Caco-2 (cell line): Measurements from ENCODE around the gene ACAA1. TPM values are rescaled to one million over a fixed set of nuclear protein-coding genes. Genes with fewer than 3 reads are reported as not detected.
"Not testable (repeated sequence)": the region's sequence is repeated elsewhere in the genome, so short reads cannot be mapped to it uniquely, and the experiment has no call there.

ENCODE experiments used
- BruUV-seq: library from RNA; stranded (reverse); fragments of 400-500 nt; replicated peaks from 2 replicates; lab custom pipeline; 2021; lab: Mats Ljungman, UMichigan
- CTCF ChIA-PET: fragments of 300-600 bp; sonication (Branson Sonifier 250); formaldehyde crosslinking; loops from one replicate; lab custom pipeline; 2022; ENCODE audit warnings: antibody characterized with exemption; lab: Charles Lee
- POLR2A ChIA-PET: fragments of 300-600 bp; sonication (Branson Sonifier 250); formaldehyde crosslinking; loops from one replicate; lab custom pipeline; 2022; ENCODE audit warnings: antibody characterized with exemption; lab: Charles Lee
- DNase-seq, 2 experiments: peaks; one replicate each; pipeline versions ENCODE4 v3.0.0 to v3.0.0-alpha.2; 2020 to 2022
- H3K27me3 ChIP-seq: replicated peaks from 2 replicates; pipeline ENCODE4 v1.6.0; 2011; ENCODE audit warnings: low read length; ENCODE audit not compliant: control insufficient read depth, insufficient read depth
- H3K36me3 ChIP-seq: 2 replicates; pipeline ENCODE4 v1.5.1; 2011; ENCODE audit warnings: low read length; ENCODE audit not compliant: control insufficient read depth, insufficient read depth
- H3K4me1 ChIP-seq: fragments of 250-450 bp; sonication (Bioruptor Pico); 2 replicates; pipeline ENCODE4 v1.5.1; 2020; ENCODE audit warnings: mild to moderate bottlenecking
- H3K4me3 ChIP-seq: 2 replicates; pipeline ENCODE4 v1.5.1; 2011; ENCODE audit warnings: low read depth, mild to moderate bottlenecking, control low read depth, low read length
- H3K9me3 ChIP-seq: fragments of 250-450 bp; sonication (Bioruptor Pico); 2 replicates; pipeline ENCODE4 v1.5.1; 2020; ENCODE audit warnings: mild to moderate bottlenecking, moderate library complexity
- H3K27ac Mint-ChIP-seq: one replicate; pipeline ENCODE4 v1.8.0; 2022; ENCODE audit warnings: mixed read lengths; ENCODE audit not compliant: unreplicated experiment
- H3K27me3 Mint-ChIP-seq: one replicate; pipeline ENCODE4 v1.8.0; 2022; ENCODE audit warnings: mixed read lengths; ENCODE audit not compliant: insufficient read depth, unreplicated experiment
- H3K36me3 Mint-ChIP-seq: one replicate; pipeline ENCODE4 v1.8.0; 2022; ENCODE audit warnings: mild to moderate bottlenecking, mixed read lengths; ENCODE audit not compliant: insufficient read depth, unreplicated experiment
- H3K4me1 Mint-ChIP-seq: one replicate; pipeline ENCODE4 v1.8.0; 2022; ENCODE audit warnings: low read depth, mixed read lengths; ENCODE audit not compliant: unreplicated experiment
- H3K4me3 Mint-ChIP-seq: one replicate; pipeline ENCODE4 v1.8.0; 2022; ENCODE audit warnings: mild to moderate bottlenecking, moderate library complexity, mixed read lengths; ENCODE audit not compliant: unreplicated experiment
- H3K9me3 Mint-ChIP-seq: one replicate; pipeline ENCODE4 v1.8.0; 2022; ENCODE audit warnings: mixed read lengths; ENCODE audit not compliant: unreplicated experiment
- intact Hi-C: fragments of 100-400 bp; cut with micrococcal nuclease; formaldehyde crosslinking; loops from one replicate; pipeline ENCODE4 v1.10.0; 2022; ENCODE audit not compliant: unreplicated experiment
- total RNA-seq: library from RNA; stranded (reverse); gene quantifications from 2 replicates; pipeline ENCODE4 v1.2.3, GENCODE V29; 2022
- TF ChIP-seq, protein P1 (sequence below), 2 experiments: fragments of 200-600 bp in 1 of 2; IDR thresholded peaks; 1 replicate in 1 of 2; 2 replicates in 1 of 2; pipeline versions ENCODE4 v1.5.1 to v1.8.0; 2011 to 2022; ENCODE audit warnings: antibody characterized with exemption in 1 of 2, control low read depth in 1 of 2, inconsistent platforms in 1 of 2, low read depth in 1 of 2, low read length in 1 of 2, mild to moderate bottlenecking in 1 of 2, moderate library complexity in 1 of 2; ENCODE audit not compliant: insufficient read depth in 1 of 2, severe bottlenecking in 1 of 2, unreplicated experiment in 1 of 2

The ACAA1 gene
- total RNA-seq, 1 experiment from 2014 or later = 139 TPM

DNA sequence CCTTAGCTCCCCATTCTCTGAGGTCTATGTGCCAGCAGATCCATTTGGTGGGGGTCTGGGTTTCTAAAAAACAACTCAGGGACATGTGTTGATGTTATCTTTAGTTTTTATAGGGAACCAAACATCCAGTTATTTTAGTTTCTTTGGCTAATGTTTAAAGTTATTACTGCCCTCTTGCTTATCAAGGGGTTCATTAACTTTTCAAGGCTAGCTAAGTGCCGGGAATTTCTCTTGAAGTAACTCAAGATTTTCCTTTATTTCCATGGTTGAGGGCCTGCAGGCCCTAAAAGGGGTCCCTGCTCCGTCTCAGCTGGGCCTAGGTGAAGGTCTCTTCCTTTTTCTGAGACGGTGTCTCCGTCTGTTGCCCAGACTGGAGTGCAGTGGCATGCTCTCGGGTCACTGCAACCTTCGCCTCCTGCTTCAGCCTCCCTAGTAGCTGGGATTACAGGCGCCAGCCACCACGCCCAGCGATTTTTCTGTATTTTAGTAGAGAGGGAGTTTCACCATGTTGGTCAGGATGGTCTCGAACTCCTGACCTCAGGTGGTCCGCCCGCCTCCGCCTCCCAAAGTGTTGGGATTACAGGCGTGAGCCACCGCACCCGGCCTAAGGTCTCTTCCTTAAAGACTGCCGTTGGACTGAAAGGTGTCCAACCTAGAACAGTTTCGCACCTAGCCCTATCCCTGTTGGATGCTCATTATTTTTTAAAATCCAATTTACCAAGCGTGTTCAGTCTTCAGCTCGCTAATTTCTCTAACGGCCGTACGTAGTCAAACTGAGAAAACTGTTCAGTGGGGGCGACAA lies 27.1 kb upstream of the ACAA1 start:
- Mint-ChIP-seq H3K9me3 (no peaks in the 10 kb centered on the region), H3K27me3 (no peaks in the 10 kb centered on the region), H3K4me3 (peak overlapping the region; percentile 89), H3K4me1 (peaks cover 25% of the 10 kb centered on the region), H3K36me3 (peaks cover 24% of the 10 kb centered on the region), H3K27ac (peak overlapping the region; percentile 98)
- Histone ChIP-seq H3K36me3 (no peaks in the 10 kb centered on the region), H3K9me3 (no peaks in the 10 kb centered on the region), H3K4me3 (peak overlapping the region; percentile 78), H3K4me1 (peaks cover 5% of the 10 kb centered on the region), H3K27me3 (no peaks in the 10 kb centered on the region)
- ChIA-PET POLR2A (interaction anchor here (0.5 to 3.6 kb wide), 11 partner anchors 9 to 1171 kb away, joined by 3 to 73 read pairs (median 4); partner anchors contain the start of genes ACAA1, EPM2AIP1, MLH1 and MYD88), CTCF (interaction anchor here (0.7 to 2.2 kb wide), 10 partner anchors 9 to 290 kb away, joined by 3 to 16 read pairs (median 4); partner anchors contain the start of genes ACAA1, ACVR2B and MYD88)
- no peak for DNase-seq
- BruUV-seq = TSS peak; percentile 87
- intact Hi-C loops = no loop called here
- TF ChIP-seq, protein P1, sequence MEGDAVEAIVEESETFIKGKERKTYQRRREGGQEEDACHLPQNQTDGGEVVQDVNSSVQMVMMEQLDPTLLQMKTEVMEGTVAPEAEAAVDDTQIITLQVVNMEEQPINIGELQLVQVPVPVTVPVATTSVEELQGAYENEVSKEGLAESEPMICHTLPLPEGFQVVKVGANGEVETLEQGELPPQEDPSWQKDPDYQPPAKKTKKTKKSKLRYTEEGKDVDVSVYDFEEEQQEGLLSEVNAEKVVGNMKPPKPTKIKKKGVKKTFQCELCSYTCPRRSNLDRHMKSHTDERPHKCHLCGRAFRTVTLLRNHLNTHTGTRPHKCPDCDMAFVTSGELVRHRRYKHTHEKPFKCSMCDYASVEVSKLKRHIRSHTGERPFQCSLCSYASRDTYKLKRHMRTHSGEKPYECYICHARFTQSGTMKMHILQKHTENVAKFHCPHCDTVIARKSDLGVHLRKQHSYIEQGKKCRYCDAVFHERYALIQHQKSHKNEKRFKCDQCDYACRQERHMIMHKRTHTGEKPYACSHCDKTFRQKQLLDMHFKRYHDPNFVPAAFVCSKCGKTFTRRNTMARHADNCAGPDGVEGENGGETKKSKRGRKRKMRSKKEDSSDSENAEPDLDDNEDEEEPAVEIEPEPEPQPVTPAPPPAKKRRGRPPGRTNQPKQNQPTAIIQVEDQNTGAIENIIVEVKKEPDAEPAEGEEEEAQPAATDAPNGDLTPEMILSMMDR (IDR thresholded peaks at IDR 0.05; ENCODE audit: insufficient read depth in 1 of 2, low read depth in 1 of 2, low read length in 1 of 2, severe bottlenecking in 1 of 2, unreplicated experiment in 1 of 2) = no peak

DNA sequence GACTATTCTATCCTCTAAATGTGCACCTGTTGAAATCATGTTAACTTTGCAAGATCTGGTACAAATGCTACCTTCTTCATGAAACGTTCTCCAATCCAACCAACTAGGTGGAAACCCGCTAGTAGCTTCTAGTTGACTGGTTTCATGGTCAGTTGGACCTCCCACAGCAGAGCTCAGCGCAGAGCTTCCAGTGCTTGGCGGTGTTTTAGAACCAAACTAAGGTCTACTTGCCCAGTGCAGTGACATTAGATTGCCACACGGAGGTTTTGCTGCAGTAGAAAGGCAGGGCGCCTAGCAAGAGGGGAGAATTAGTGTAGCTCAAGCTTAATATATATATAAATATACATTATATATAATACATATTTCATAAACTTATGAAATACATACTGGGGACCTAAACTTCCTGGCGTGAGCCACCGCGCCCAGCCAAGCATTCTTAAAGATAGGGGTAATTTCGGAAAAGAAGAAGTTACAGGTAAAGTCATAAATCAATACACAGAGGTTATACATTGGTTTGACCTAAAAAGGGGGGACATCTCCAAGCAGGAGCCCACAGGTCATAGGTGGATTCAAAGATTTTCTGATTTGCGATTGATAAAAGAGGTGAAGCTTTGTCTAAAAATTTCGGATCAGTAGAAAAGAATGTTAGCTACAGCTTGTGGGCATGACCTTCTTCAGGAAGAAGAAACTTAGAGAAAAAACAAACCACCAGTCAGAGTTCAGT lies 26.4 kb upstream of the ACAA1 start:
- Histone ChIP-seq H3K4me1 (peaks cover 5% of the 10 kb centered on the region), H3K9me3 (no peaks in the 10 kb centered on the region), H3K36me3 (no peaks in the 10 kb centered on the region), H3K27me3 (no peaks in the 10 kb centered on the region), H3K4me3 (no peak overlapping the region)
- intact Hi-C loops = no loop called here
- Mint-ChIP-seq H3K27ac (peak overlapping the region; percentile 98), H3K4me1 (peaks cover 22% of the 10 kb centered on the region), H3K4me3 (no peak overlapping the region), H3K9me3 (no peaks in the 10 kb centered on the region), H3K36me3 (peaks cover 24% of the 10 kb centered on the region), H3K27me3 (no peaks in the 10 kb centered on the region)
- CTCF ChIA-PET = interaction anchor here (0.6 to 1.4 kb wide), 4 partner anchors 9 to 234 kb away, joined by 3 to 4 read pairs (median 3); partner anchors contain the start of gene ACAA1
- TF ChIP-seq, protein P1 (IDR thresholded peaks at IDR 0.05; ENCODE audit: insufficient read depth in 1 of 2, low read depth in 1 of 2, low read length in 1 of 2, severe bottlenecking in 1 of 2, unreplicated experiment in 1 of 2) = peak in 1 of 2 experiments; percentile 22
- no TSS peak for BruUV-seq
- peak in 1 of 2 experiments; percentile 32 for DNase-seq
- POLR2A ChIA-PET = interaction anchor here (3.6 kb wide), 1 partner anchor 26 kb away, joined by 73 read pairs; the partner anchor contains the start of genes ACAA1 and MYD88

DNA sequence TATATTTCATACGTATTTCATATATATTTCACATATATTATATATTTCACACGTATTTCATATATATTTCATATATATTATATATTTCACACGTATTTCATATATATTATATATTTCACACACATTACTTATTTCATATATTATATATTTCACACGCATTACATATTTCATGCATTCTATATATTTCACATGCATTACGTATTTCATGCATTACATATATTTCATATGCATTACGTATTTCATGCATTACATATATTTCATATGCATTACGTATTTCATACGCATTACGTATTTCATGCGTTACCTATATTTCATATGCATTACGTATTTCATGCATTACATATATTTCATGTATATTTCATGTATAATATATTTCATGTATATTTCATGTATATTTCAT lies 23.8 kb upstream of the ACAA1 start:
- H3K9me3 Mint-ChIP-seq, BruUV-seq, H3K4me3 ChIP-seq, POLR2A ChIA-PET, H3K4me3 Mint-ChIP-seq, H3K27ac Mint-ChIP-seq, DNase-seq, intact Hi-C loops, H3K4me1 ChIP-seq, H3K36me3 ChIP-seq, H3K27me3 ChIP-seq, CTCF ChIA-PET, H3K9me3 ChIP-seq, H3K4me1 Mint-ChIP-seq, H3K27me3 Mint-ChIP-seq: not testable (repeated sequence)
- peaks cover 15% of the 10 kb centered on the region for H3K36me3 Mint-ChIP-seq
